NCI-H82 (cell line): ENCODE measurements around the gene ACTL8.

Source experiments
- DNase-seq: peaks from one replicate; lab custom pipeline; 2025; lab: John Stamatoyannopoulos, UW

ACTL8 gene

GRCh38 chr1:17875171-17875881, 120.2 kb downstream of the ACTL8 start:
- DNase-seq: no peak

GRCh38 chr1:17875882-17876280, 120.7 kb downstream of the ACTL8 start:
- no peak for DNase-seq
